NCI-H146 (cell line): Measurements from ENCODE around the gene NIPBL.
"Not testable (repeated sequence)": the region's sequence is repeated elsewhere in the genome, so short reads cannot be mapped to it uniquely, and the experiment has no call there.

Experiments
- DNase-seq: peaks from one replicate; lab custom pipeline; 2025; lab: John Stamatoyannopoulos, UW

The NIPBL gene

GRCh38 chr5:37093795-37094194 is 217.2 kb downstream of the NIPBL start:
- DNase-seq: not testable (repeated sequence)

GRCh38 chr5:37099267-37099666 is 222.7 kb downstream of the NIPBL start:
- not testable (repeated sequence) for DNase-seq

- no peak for DNase-seq
Measured at GRCh38 chr5:37103302-37103701, 226.7 kb downstream of the NIPBL start.

- DNase-seq: no peak
Measured at GRCh38 chr5:37109338-37109737, 232.8 kb downstream of the NIPBL start.

- DNase-seq: no peak
Measured at GRCh38 chr5:37110135-37110534, 233.6 kb downstream of the NIPBL start.

GRCh38 chr5:37111426-37112382 is 235.1 kb downstream of the NIPBL start:
- DNase-seq: no peak

- no peak for DNase-seq
Measured at GRCh38 chr5:37112383-37112991, 235.9 kb downstream of the NIPBL start.
